Ovary (tissue), 9 donors: Measurements from ENCODE around the gene IL1RN. TPM values are rescaled to one million over a fixed set of nuclear protein-coding genes. Genes with fewer than 3 reads are reported as not detected.

Experiments
- DNase-seq, 5 donors: peaks; one replicate each; pipeline ENCODE4 v3.0.0-alpha.2; 2019 to 2020
- H3K27ac ChIP-seq, 2 donors: fragments of 200-600 bp; one replicate each; pipeline versions ENCODE4 v1.5.1 to v1.8.0; 2019 to 2022
- H3K27me3 ChIP-seq: fragments of 200-600 bp; one replicate; pipeline ENCODE4 v1.8.0; 2022
- H3K36me3 ChIP-seq: fragments of 200-600 bp; sonication (generic); one replicate; pipeline ENCODE4 v1.5.1; 2019
- H3K4me1 ChIP-seq: one replicate; pipeline ENCODE4 v1.8.1; 2013; ENCODE audit warnings: mild to moderate bottlenecking, moderate library complexity; ENCODE audit not compliant: insufficient read depth
- H3K4me3 ChIP-seq: fragments of 200-600 bp; sonication (generic); one replicate; pipeline ENCODE4 v1.5.1; 2017
- H3K9me3 ChIP-seq, 2 donors: fragments of 200-600 bp in 1 of 2; sonication (generic) in 1 of 2; one replicate each; pipeline versions ENCODE4 v1.5.1 to v1.8.1; 2013 to 2019; ENCODE audit warnings: mild to moderate bottlenecking in 1 of 2, moderate library complexity in 1 of 2
- CTCF ChIP-seq, 3 donors: fragments of 450-650 bp in 2 of 3; fragments of 200-600 bp in 1 of 3; IDR thresholded peaks; one replicate each; pipeline versions ENCODE4 v1.5.1 to v1.8.0; 2016 to 2022; ENCODE audit warnings: antibody characterized with exemption in 3 of 3, mild to moderate bottlenecking in 1 of 3
- EP300 ChIP-seq: sonication (generic); formaldehyde crosslinking; IDR thresholded peaks from one replicate; pipeline ENCODE4 v1.6.1; 2017; ENCODE audit warnings: antibody characterized with exemption
- POLR2A ChIP-seq: fragments of 450-650 bp; IDR thresholded peaks from one replicate; pipeline ENCODE4 v1.6.1; 2017; ENCODE audit warnings: antibody characterized with exemption, mild to moderate bottlenecking, moderate library complexity
- WGBS, 3 donors: extraction: QIAGEN DNeasy Blood & Tissue Kit in 1 of 3; methylation state at CpG; one replicate each; pipeline versions ENCODE4 v1.1.5 to v1.1.7; 2013 to 2017; 5-methylcytosine and 5-hydroxymethylcytosine counted together
- intact Hi-C, 4 donors: fragments of 100-400 bp; cut with DNase I; formaldehyde crosslinking; loops; one replicate each; pipeline versions ENCODE4 v1.11.0 to v1.15.1; 2022 to 2023
- polyA plus RNA-seq, 2 donors: library from polyadenylated mRNA; stranded (reverse); fragments of 200-250 nt in 1 of 2; fragments of 350-450 nt in 1 of 2; fragmentation: Illumina TruSeq in 1 of 2; extraction: RNeasy Lipid Tissue Mini Kit (QIAGEN cat#74804) in 1 of 2; gene quantifications; one replicate each; pipeline ENCODE4 v1.2.3, GENCODE V29; 2013 to 2014
- total RNA-seq, 7 donors: library from RNA; depleted of rRNA in 2 of 7; stranded (reverse); fragments of >200 nt in 2 of 7; fragmentation: NEBNext Ultra II Directional in 3 of 7; extraction: Animal tissue kit (Norgen Biotek cat#: 25700) in 3 of 7; gene quantifications; one replicate each; pipeline versions ENCODE4 v1.1.0 to v1.2.4, GENCODE V29; 2016 to 2023
- donor health status: DM: no; HTN: no; CAD: no; lungs with moderate emphysema.
- donor health status: DM: no; HTN: no; CAD: no.
- donor health status: Bipolar disorder and iron deficiency.
- donor health status: DM: yes; HTN: yes; CAD: no.
- donor health status: DM: no; HTN: no; CAD: no.
- donor health status: DM: yes; HTN: yes; CAD: no.

IL1RN gene
- total and polyA plus RNA-seq, 9 donors: 0.29 to 7.9 (median 0.56) TPM; not detected in 1

GRCh38 chr2:113149553-113150257 is 22.3 kb downstream of the IL1RN start:
- Histone ChIP-seq H3K27me3 (no peaks in the 10 kb centered on the region), H3K4me1 (no peaks in the 10 kb centered on the region), H3K36me3 (no peaks in the 10 kb centered on the region), H3K9me3 (no peaks in the 10 kb centered on the region), H3K4me3 (no peak overlapping the region), H3K27ac (no peak overlapping the region)
- DNase-seq: no peak
- 84 to 89% (median 84%) methylated on average over 1 of the region's 1 CpG for WGBS, 3 donors
- no peak for TF ChIP-seq EP300
- no peak for TF ChIP-seq POLR2A
- no peak for TF ChIP-seq CTCF (IDR thresholded peaks at IDR 0.05)
- intact Hi-C loops: no loop called here

- no peak for DNase-seq
- no peaks in the 10 kb centered on the region for H3K36me3 ChIP-seq
These were observed 22.8 kb downstream of the IL1RN start for GRCh38 chr2:113150258-113150601.

DNA sequence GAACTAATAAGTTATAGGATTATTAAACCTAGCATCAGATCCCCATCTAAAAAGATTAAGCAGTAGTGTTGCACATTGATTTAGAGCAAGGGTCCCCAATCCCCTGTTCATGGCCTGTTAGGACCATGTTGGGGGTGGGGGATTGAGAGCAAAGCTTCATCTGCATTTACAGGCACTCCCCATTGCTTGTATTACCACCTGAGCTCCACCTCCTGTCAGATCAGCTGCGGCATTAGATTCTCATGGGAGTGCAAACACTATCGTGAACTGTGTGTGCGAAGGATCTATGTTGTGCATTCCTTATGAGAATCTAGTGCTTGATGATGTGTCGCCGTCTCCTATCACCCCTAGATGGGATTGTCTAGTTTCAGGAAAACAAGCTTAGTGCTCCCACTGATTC is 27.9 kb downstream of the IL1RN start:
- no peak overlapping the region for H3K27ac ChIP-seq
- DNase-seq: no peak
- intact Hi-C loops: no loop called here
- no peak overlapping the region for H3K4me3 ChIP-seq
- no peaks in the 10 kb centered on the region for H3K4me1 ChIP-seq
- H3K27me3 ChIP-seq: no peaks in the 10 kb centered on the region
- H3K9me3 ChIP-seq: no peaks in the 10 kb centered on the region
- 74 to 95% (median 79%) methylated on average over 5 of the region's 5 CpGs for WGBS, 3 donors
- TF ChIP-seq CTCF (IDR thresholded peaks at IDR 0.05) (no peak), POLR2A (no peak), EP300 (no peak)
- no peaks in the 10 kb centered on the region for H3K36me3 ChIP-seq

More at GRCh38 chr2:113150258-113150601, 22.8 kb downstream of the IL1RN start:
- intact Hi-C loops: no loop called here
- TF ChIP-seq EP300 (no peak), CTCF (IDR thresholded peaks at IDR 0.05) (no peak), POLR2A (no peak)
- H3K9me3 ChIP-seq: no peaks in the 10 kb centered on the region
- 79 to 84% (median 82%) methylated on average over 5 of the region's 5 CpGs for WGBS, 3 donors
- no peak overlapping the region for H3K27ac ChIP-seq
- H3K4me3 ChIP-seq: no peak overlapping the region
- no peaks in the 10 kb centered on the region for H3K4me1 ChIP-seq
- no peaks in the 10 kb centered on the region for H3K27me3 ChIP-seq

GRCh38 chr2:113156278-113157117 is 29.1 kb downstream of the IL1RN start:
- H3K27me3 ChIP-seq: no peaks in the 10 kb centered on the region
- WGBS, 3 donors: 41 to 49% (median 43%) methylated on average over 10 of the region's 10 CpGs
- H3K9me3 ChIP-seq: no peaks in the 10 kb centered on the region
- H3K36me3 ChIP-seq: no peaks in the 10 kb centered on the region
- DNase-seq: no peak
- H3K27ac ChIP-seq: no peak overlapping the region
- no peak overlapping the region for H3K4me3 ChIP-seq
- no peaks in the 10 kb centered on the region for H3K4me1 ChIP-seq
- intact Hi-C loops: no loop called here
- TF ChIP-seq CTCF (IDR thresholded peaks at IDR 0.05) (no peak), POLR2A (no peak), EP300 (no peak)
